GM12878 (cell line): ENCODE data around the gene CNTNAP2.

Source experiments
- EGR1 ChIP-seq, 2 experiments: IDR thresholded peaks; 1 replicate in 1 of 2; 2 replicates in 1 of 2; pipeline ENCODE4 v1.6.1; 2011 to 2012; ENCODE audit warnings: low read depth in 2 of 2, low read length in 2 of 2, borderline replicate concordance in 1 of 2, mild to moderate bottlenecking in 1 of 2, moderate library complexity in 1 of 2
- EP300 ChIP-seq, 2 experiments: fragments of 150-350 bp in 1 of 2; IDR thresholded peaks; 2 replicates each; pipeline ENCODE4 v1.6.1; 2011 to 2012; ENCODE audit warnings: low read depth in 2 of 2, low read length in 2 of 2, borderline replicate concordance in 1 of 2, improper control_type of control experiment in 1 of 2, inconsistent platforms in 1 of 2; ENCODE audit not compliant: control insufficient read depth in 1 of 2
- JUND ChIP-seq: IDR thresholded peaks from 2 replicates; pipeline ENCODE4 v1.6.1; 2012; ENCODE audit warnings: low read depth, mild to moderate bottlenecking, low read length, improper control_type of control experiment, moderate library complexity
- POLR2A ChIP-seq: IDR thresholded peaks from 2 replicates; pipeline ENCODE4 v1.6.1; 2011; ENCODE audit warnings: low read depth, mild to moderate bottlenecking, low read length
- TF ChIP-seq, protein P1 (sequence below): IDR thresholded peaks from 2 replicates; pipeline ENCODE4 v1.6.1; 2012; ENCODE audit warnings: mild to moderate bottlenecking, low read depth, low read length
- TF ChIP-seq, protein P2 (sequence below): IDR thresholded peaks from 2 replicates; pipeline ENCODE4 v1.6.1; 2011; ENCODE audit warnings: low read depth, low read length, improper control_type of control experiment, borderline replicate concordance
- TF ChIP-seq, protein P3 (sequence below), 3 experiments: IDR thresholded peaks in 2 of 3; conservative IDR thresholded peaks in 1 of 3; 2 replicates each; pipeline ENCODE4 v1.5.1; 2011; ENCODE audit warnings: low read depth in 3 of 3, low read length in 3 of 3, mild to moderate bottlenecking in 3 of 3, control low read depth in 2 of 3, moderate library complexity in 2 of 3, inconsistent platforms in 1 of 3, mixed read lengths in 1 of 3; ENCODE audit not compliant: control insufficient read depth in 2 of 3, insufficient read depth in 1 of 3; ENCODE audit errors: extremely low read depth in 1 of 3
- TF ChIP-seq, protein P4 (sequence below): fragments of 450-650 bp; formaldehyde crosslinking; IDR thresholded peaks from 2 replicates; pipeline ENCODE4 v1.5.0; 2022; ENCODE audit warnings: mild to moderate bottlenecking, missing genetic modification characterization

DNA sequence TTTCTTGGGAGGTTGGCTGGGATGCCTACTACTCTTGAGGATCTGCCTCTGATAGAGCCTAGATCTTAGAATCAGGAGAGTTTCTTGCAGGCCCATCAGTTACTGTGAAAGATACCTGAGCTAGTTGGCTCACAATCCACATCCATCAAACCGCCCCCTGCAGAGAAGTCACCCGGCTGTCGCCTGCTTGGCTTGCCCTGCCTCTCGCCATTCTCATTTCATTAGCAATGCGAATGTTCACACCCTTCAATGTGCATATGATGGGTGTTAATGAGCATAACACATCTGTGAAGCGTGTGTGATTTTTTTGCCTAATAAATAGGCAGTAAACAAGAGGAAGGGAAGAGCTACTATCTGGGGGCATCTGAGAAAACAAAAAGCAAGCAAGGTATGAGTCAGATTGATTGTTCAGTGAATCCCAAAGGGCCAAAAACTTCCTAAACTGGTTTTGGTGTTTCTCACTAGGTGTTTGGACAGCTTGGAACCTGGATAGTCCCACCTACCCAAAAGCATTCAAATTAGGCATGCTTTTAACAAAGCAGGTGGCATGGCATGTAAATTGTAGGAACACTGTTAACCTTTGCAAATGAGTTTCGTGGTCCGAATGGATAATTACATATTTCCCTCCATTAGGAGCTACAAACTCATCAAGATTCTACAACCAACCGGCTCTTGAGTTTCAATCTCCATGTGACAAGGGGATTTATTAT, 2201.7 kb downstream of the CNTNAP2 start:
- TF ChIP-seq EGR1 (IDR thresholded peaks at IDR 0.05; ENCODE audit: borderline replicate concordance in 1 of 2, low read depth in 2 of 2, low read length in 2 of 2) (no peak), EP300 (IDR thresholded peaks at IDR 0.05; ENCODE audit: borderline replicate concordance in 1 of 2, control insufficient read depth in 1 of 2, low read depth in 2 of 2, low read length in 2 of 2) (no peak), POLR2A (no peak), JUND (no peak)
- TF ChIP-seq, protein P1, sequence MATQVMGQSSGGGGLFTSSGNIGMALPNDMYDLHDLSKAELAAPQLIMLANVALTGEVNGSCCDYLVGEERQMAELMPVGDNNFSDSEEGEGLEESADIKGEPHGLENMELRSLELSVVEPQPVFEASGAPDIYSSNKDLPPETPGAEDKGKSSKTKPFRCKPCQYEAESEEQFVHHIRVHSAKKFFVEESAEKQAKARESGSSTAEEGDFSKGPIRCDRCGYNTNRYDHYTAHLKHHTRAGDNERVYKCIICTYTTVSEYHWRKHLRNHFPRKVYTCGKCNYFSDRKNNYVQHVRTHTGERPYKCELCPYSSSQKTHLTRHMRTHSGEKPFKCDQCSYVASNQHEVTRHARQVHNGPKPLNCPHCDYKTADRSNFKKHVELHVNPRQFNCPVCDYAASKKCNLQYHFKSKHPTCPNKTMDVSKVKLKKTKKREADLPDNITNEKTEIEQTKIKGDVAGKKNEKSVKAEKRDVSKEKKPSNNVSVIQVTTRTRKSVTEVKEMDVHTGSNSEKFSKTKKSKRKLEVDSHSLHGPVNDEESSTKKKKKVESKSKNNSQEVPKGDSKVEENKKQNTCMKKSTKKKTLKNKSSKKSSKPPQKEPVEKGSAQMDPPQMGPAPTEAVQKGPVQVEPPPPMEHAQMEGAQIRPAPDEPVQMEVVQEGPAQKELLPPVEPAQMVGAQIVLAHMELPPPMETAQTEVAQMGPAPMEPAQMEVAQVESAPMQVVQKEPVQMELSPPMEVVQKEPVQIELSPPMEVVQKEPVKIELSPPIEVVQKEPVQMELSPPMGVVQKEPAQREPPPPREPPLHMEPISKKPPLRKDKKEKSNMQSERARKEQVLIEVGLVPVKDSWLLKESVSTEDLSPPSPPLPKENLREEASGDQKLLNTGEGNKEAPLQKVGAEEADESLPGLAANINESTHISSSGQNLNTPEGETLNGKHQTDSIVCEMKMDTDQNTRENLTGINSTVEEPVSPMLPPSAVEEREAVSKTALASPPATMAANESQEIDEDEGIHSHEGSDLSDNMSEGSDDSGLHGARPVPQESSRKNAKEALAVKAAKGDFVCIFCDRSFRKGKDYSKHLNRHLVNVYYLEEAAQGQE: no peak
- TF ChIP-seq, protein P2, sequence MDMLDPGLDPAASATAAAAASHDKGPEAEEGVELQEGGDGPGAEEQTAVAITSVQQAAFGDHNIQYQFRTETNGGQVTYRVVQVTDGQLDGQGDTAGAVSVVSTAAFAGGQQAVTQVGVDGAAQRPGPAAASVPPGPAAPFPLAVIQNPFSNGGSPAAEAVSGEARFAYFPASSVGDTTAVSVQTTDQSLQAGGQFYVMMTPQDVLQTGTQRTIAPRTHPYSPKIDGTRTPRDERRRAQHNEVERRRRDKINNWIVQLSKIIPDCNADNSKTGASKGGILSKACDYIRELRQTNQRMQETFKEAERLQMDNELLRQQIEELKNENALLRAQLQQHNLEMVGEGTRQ: no peak
- TF ChIP-seq, protein P3, sequence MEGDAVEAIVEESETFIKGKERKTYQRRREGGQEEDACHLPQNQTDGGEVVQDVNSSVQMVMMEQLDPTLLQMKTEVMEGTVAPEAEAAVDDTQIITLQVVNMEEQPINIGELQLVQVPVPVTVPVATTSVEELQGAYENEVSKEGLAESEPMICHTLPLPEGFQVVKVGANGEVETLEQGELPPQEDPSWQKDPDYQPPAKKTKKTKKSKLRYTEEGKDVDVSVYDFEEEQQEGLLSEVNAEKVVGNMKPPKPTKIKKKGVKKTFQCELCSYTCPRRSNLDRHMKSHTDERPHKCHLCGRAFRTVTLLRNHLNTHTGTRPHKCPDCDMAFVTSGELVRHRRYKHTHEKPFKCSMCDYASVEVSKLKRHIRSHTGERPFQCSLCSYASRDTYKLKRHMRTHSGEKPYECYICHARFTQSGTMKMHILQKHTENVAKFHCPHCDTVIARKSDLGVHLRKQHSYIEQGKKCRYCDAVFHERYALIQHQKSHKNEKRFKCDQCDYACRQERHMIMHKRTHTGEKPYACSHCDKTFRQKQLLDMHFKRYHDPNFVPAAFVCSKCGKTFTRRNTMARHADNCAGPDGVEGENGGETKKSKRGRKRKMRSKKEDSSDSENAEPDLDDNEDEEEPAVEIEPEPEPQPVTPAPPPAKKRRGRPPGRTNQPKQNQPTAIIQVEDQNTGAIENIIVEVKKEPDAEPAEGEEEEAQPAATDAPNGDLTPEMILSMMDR (IDR thresholded peaks at IDR 0.05 in 2 of 3, conservative IDR thresholded peaks at IDR 0.05 in 1 of 3; ENCODE audit: control insufficient read depth in 2 of 3, extremely low read depth in 1 of 3, insufficient read depth in 1 of 3, low read depth in 3 of 3, low read length in 3 of 3): no peak
- TF ChIP-seq, protein P4, sequence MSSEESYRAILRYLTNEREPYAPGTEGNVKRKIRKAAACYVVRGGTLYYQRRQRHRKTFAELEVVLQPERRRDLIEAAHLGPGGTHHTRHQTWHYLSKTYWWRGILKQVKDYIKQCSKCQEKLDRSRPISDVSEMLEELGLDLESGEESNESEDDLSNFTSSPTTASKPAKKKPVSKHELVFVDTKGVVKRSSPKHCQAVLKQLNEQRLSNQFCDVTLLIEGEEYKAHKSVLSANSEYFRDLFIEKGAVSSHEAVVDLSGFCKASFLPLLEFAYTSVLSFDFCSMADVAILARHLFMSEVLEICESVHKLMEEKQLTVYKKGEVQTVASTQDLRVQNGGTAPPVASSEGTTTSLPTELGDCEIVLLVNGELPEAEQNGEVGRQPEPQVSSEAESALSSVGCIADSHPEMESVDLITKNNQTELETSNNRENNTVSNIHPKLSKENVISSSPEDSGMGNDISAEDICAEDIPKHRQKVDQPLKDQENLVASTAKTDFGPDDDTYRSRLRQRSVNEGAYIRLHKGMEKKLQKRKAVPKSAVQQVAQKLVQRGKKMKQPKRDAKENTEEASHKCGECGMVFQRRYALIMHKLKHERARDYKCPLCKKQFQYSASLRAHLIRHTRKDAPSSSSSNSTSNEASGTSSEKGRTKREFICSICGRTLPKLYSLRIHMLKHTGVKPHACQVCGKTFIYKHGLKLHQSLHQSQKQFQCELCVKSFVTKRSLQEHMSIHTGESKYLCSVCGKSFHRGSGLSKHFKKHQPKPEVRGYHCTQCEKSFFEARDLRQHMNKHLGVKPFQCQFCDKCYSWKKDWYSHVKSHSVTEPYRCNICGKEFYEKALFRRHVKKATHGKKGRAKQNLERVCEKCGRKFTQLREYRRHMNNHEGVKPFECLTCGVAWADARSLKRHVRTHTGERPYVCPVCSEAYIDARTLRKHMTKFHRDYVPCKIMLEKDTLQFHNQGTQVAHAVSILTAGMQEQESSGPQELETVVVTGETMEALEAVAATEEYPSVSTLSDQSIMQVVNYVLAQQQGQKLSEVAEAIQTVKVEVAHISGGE (CRISPR knock-in tag): no peak
